GM10266 (cell line): Measurements from ENCODE around the gene ZBED6.
"Not testable (repeated sequence)": the region's sequence is repeated elsewhere in the genome, so short reads cannot be mapped to it uniquely, and the experiment has no call there.

Experiments
- DNase-seq: peaks from one replicate; pipeline ENCODE4 v3.0.0; 2012; ENCODE audit errors: extremely low spot score
- TF ChIP-seq, protein P1 (sequence below): IDR thresholded peaks from 2 replicates; pipeline ENCODE4 v1.5.1; 2012; ENCODE audit warnings: mild to moderate bottlenecking, low read depth; ENCODE audit not compliant: control insufficient read depth, insufficient read depth; ENCODE audit errors: missing control alignments

ZBED6 gene, protein sequence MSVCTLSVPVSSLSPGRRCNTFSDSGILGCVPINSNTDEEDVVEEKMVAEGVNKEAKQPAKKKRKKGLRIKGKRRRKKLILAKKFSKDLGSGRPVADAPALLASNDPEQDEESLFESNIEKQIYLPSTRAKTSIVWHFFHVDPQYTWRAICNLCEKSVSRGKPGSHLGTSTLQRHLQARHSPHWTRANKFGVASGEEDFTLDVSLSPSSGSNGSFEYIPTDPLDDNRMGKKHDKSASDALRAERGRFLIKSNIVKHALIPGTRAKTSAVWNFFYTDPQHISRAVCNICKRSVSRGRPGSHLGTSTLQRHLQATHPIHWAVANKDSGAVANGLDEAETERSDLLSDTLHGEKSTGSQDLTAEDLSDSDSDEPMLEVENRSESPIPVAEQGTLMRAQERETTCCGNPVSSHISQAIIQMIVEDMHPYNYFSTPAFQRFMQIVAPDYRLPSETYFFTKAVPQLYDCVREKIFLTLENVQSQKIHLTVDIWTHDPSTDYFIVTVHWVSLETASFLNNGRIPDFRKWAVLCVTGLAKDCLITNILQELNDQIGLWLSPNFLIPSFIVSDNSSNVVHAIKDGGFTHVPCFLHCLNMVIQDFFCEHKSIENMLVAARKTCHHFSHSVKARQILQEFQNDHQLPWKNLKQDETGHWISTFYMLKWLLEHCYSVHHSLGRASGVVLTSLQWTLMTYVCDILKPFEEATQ (N-terminal part only)

DNA sequence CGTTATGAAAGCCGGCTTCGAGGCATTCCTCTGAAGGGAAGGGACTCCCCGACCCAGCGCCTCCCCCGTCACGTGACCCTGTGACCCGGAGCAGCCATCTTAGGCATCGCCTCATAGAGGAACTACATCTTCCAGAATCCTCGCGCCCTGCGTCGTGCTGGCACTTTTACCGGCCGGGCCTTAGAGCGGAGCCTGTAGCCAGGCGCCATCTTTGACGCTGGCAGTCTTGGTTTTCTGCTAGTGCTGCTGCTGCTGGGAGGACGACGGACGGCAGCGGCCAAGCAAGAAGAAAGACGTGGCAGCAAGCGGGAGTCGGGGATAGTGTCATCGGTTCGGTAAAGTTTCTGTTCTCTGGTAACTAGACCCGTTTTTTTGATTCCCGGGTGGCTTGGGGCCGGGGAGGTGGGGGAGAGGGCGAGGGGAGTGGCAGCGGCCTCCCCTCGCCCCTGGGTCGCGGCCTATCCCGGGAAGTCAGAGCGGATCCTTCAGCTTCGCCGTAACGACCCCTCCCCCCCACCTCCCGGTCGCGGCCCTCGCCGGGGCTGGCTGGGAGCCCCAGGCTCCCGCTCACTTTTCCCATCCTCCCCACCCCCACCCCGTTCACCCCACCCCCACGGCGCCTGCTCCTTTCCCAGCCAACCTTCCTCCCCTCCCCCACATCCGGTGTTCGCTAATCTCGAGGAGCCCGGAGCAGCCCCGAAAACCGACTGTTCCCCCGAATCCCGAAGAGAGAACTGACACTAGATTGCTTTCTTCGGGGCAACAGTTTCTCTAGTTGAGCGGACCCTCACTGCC is at the start of gene ZBED6, which contains the start of gene ZC3H11A:
TSS of gene ZBED6 (plus strand) at position 183 of the 795 bp plus-strand sequence. CDS start 1,900 bp downstream, outside the sequence.
TSS of gene ZC3H11A (plus strand) at position 183 of the 795 bp plus-strand sequence. CDS start 21,448 bp downstream, outside the sequence.
- DNase-seq: peak; percentile 91
- TF ChIP-seq, protein P1, sequence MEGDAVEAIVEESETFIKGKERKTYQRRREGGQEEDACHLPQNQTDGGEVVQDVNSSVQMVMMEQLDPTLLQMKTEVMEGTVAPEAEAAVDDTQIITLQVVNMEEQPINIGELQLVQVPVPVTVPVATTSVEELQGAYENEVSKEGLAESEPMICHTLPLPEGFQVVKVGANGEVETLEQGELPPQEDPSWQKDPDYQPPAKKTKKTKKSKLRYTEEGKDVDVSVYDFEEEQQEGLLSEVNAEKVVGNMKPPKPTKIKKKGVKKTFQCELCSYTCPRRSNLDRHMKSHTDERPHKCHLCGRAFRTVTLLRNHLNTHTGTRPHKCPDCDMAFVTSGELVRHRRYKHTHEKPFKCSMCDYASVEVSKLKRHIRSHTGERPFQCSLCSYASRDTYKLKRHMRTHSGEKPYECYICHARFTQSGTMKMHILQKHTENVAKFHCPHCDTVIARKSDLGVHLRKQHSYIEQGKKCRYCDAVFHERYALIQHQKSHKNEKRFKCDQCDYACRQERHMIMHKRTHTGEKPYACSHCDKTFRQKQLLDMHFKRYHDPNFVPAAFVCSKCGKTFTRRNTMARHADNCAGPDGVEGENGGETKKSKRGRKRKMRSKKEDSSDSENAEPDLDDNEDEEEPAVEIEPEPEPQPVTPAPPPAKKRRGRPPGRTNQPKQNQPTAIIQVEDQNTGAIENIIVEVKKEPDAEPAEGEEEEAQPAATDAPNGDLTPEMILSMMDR: no peak

DNA sequence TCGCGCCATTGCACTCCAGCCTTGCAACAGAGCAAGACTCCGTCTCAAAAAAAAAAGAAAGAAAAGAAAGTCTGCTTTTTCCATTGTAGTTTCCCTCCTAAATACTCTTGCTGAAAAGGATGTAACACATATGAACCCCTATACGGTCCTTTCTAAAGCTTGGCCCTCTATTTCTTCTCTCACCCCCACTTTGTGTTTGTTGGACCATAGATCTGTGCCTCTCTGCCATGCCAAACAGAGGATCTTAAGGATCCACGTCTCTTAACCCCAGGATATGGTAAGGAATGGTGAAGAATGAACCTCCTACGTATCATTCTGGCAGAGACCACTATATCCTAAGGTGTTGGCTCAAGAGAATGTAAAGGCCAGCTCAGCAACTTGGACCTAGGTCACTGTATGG is 49.1 kb upstream of the ZBED6 start:
- TF ChIP-seq, protein P1: no peak
- DNase-seq: no peak

DNA sequence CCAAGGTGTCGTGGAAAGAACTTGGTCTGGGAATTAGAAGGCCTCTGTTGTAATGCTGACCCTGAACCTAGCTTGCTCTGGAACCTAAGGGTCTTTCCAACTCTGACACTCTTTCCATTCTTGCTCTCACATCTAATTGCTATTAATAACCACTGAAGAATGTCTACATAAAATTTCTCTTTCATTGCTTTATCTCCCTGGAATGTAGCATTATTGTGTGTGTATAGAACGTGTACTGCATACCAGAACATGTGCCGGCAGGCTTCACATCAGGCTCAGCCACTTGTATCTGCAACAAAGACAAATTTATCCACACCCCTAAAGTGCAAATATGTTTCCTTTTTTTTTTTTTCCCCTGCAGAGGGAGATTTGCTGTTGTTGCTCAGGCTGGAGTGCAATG is 44.4 kb upstream of the ZBED6 start:
- no peak for DNase-seq
- TF ChIP-seq, protein P1: no peak

DNA sequence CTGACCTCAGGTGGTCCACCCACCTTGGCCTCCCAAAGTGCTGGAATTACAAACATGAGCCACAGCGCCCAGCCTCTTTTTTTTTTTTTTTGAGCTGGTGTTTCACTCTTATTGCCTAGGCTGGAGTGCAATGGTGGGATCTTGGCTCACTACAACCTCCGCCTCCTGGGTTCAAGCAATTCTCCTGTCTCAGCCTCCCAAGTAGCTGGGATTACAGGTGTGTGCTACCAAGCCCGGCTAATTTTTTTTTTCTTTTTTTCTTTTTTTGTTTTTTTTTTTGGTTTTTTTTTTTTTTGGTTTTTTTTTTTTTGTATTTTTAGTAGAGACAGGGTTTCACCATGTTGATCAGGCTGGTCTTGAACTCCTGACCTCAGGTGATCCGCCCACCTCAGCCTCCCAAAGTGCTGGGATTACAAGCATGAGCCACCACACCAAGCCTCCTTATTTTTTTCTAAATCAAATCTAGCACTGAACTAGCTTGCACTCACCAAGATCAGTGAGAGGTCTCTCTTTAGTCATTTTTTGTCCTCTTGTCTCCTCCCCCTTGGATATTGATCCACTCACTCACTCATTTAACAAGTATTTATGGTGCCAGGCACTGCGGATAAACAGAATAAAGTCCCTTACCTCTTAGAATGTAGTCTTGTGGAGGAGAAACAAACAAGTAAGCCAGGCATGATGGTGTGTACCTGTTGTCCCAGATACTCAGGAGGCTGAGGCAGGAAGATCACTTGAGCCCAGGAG is 43.6 kb upstream of the ZBED6 start:
- not testable (repeated sequence) for DNase-seq

DNA sequence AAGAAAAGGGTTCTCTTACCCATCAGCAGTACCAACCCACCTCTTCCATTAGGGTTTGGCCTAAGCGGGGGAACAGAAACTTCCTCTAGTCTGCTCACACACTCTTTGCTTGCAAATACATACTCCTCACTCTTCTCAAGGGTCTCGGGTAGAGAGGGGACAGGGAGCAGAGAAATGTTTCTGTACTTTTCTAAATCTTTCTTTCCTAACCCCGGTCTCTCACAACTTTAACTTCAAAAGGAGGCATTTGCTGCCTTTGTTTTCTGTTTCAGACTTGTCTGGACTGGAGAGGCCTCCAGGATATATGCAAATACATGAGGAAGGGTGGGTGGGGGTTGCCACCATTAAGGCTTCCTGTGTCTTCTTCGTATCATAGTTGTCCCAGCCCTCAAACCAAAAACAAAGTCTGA is 41.0 kb upstream of the ZBED6 start:
- TF ChIP-seq, protein P1: no peak
- peak; percentile 23 for DNase-seq

DNA sequence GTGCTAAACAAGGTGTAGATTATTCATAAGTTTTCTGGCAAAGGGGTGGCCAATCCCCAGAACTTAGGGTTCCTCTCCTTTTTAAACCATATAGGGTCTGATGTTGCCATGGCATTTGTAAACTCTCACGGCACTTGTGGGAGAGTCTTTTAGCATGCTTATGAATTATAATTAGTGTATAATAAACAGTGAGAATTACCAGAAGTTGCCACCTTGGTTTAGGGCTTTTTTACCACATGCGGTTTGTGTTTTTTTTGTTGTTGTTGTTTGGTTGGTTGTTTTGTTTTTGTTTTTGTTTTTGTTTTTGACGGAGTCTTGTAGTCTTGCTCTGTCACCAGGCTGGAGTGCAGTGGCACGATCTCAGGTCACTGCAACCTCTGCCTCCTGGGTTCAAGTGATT is 39.4 kb upstream of the ZBED6 start:
- TF ChIP-seq, protein P1: no peak
- no peak for DNase-seq

DNA sequence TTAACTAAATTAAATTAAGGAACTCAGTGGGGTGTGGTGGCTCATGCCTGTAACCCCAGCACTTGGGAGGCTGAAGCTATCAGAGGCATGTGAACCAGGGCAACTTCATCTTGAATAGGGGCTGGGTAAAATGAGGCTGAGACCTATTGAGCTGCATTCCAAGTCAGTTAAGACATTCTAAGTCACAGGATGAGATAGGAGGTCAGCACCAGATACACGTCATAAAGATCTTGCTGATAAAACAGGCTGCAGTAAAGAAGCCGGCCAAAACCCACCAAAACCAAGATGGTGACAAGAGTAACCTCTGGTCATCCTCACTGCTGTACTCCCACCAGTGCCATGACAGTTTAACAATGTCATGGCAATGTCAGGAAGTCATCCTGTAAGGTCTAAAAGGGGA is 36.7 kb upstream of the ZBED6 start:
- DNase-seq: not testable (repeated sequence)
